ENCODE measurements around the gene DPP10. TPM values are rescaled to one million over a fixed set of nuclear protein-coding genes. Genes with fewer than 3 reads are reported as not detected.

DPP10 gene
- total and polyA plus RNA-seq, 4 donors, result 0.04 to 4.1 (median 0.48) TPM

DNA sequence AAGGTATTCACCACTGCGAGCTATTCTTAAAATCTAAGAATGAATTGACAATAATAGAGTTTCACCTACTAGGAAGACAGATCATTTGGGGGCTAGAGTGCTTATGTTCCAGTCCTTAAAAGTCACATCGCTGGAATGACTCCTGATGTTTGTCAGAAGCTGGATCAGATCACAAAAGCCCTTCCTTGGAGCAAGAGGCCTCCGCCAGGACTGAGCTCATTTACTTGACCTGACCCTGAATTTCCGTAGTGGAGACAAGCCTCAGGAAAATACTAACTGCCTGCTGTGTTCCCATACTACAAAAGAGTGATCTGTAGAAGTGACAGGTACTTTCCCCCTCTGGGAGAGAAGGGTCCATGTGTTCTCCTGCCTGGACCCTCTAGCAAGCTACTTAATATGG lies 483.9 kb downstream of the DPP10 start:
- Histone ChIP-seq H3K4me3 (ENCODE audit: low read depth in 1 of 3, low read length in 3 of 3) (no peak overlapping the region), H3K9ac (ENCODE audit: low read depth in 1 of 2, low read length in 2 of 2) (no peak overlapping the region), H3K36me3 (ENCODE audit: control insufficient read depth in 4 of 4, insufficient read depth in 3 of 4, low read depth in 1 of 4, low read length in 3 of 4) (no peaks in the 10 kb centered on the region), H3K27ac (ENCODE audit: low read depth in 1 of 2, low read length in 2 of 2) (no peak overlapping the region), H3K27me3 (ENCODE audit: control insufficient read depth in 4 of 4, insufficient read depth in 4 of 4, low read length in 3 of 4) (no peaks in the 10 kb centered on the region), H3K4me1 (ENCODE audit: control insufficient read depth in 4 of 4, insufficient read depth in 4 of 4, low read length in 3 of 4) (no peaks in the 10 kb centered on the region), H3K9me3 (ENCODE audit: control insufficient read depth in 4 of 4, low read length in 3 of 4) (peaks cover 0 to 5% (median 2%) of the 10 kb centered on the region in 4 donors)
- TF ChIP-seq GABPA (IDR thresholded peaks at IDR 0.05 in 1 of 2, conservative IDR thresholded peaks at IDR 0.05 in 1 of 2) (no peak), RXRA (IDR thresholded peaks at IDR 0.05) (no peak), REST (IDR thresholded peaks at IDR 0.05) (no peak), EGR1 (IDR thresholded peaks at IDR 0.05; ENCODE audit: low read depth in 2 of 2) (no peak)
- WGBS, result 77% methylated on average over 4 of the region's 4 CpGs
- DNase-seq (ENCODE audit: low spot score), result no peak

GRCh38 chr2:114929225-114929624 lies 486.8 kb downstream of the DPP10 start:
- WGBS, result 83% methylated on average over 7 of the region's 7 CpGs
- H3K27me3 ChIP-seq (ENCODE audit: control insufficient read depth in 4 of 4, insufficient read depth in 4 of 4, low read length in 3 of 4), result no peaks in the 10 kb centered on the region
- peaks cover 0 to 5% (median 2%) of the 10 kb centered on the region in 4 donors for H3K9me3 ChIP-seq (ENCODE audit: control insufficient read depth in 4 of 4, low read length in 3 of 4)
- no peaks in the 10 kb centered on the region for H3K36me3 ChIP-seq (ENCODE audit: control insufficient read depth in 4 of 4, insufficient read depth in 3 of 4, low read depth in 1 of 4, low read length in 3 of 4)
- no peak overlapping the region for H3K4me3 ChIP-seq (ENCODE audit: low read depth in 1 of 3, low read length in 3 of 3)
- H3K9ac ChIP-seq (ENCODE audit: low read depth in 1 of 2, low read length in 2 of 2), result no peak overlapping the region
- H3K27ac ChIP-seq (ENCODE audit: low read depth in 1 of 2, low read length in 2 of 2), result no peak overlapping the region
- DNase-seq (ENCODE audit: low spot score), result no peak
- H3K4me1 ChIP-seq (ENCODE audit: control insufficient read depth in 4 of 4, insufficient read depth in 4 of 4, low read length in 3 of 4), result no peaks in the 10 kb centered on the region
- TF ChIP-seq ZBTB33 (IDR thresholded peaks at IDR 0.05) (no peak), ATF3 (IDR thresholded peaks at IDR 0.05) (no peak), TAF1 (conservative IDR thresholded peaks at IDR 0.05) (no peak)

GRCh38 chr2:114933671-114934241 lies 491.3 kb downstream of the DPP10 start:
- H3K27ac ChIP-seq (ENCODE audit: low read depth in 1 of 2, low read length in 2 of 2), result no peak overlapping the region
- 73% methylated on average over 4 of the region's 4 CpGs for WGBS
- H3K9me3 ChIP-seq (ENCODE audit: control insufficient read depth in 4 of 4, low read length in 3 of 4), result peaks cover 0 to under 1% (median 0%) of the 10 kb centered on the region in 4 donors
- no peaks in the 10 kb centered on the region for H3K27me3 ChIP-seq (ENCODE audit: control insufficient read depth in 4 of 4, insufficient read depth in 4 of 4, low read length in 3 of 4)
- H3K36me3 ChIP-seq (ENCODE audit: control insufficient read depth in 4 of 4, insufficient read depth in 3 of 4, low read depth in 1 of 4, low read length in 3 of 4), result no peaks in the 10 kb centered on the region
- H3K4me3 ChIP-seq (ENCODE audit: low read depth in 1 of 3, low read length in 3 of 3), result no peak overlapping the region
- DNase-seq (ENCODE audit: low spot score), result no peak
- TF ChIP-seq, protein P1, sequence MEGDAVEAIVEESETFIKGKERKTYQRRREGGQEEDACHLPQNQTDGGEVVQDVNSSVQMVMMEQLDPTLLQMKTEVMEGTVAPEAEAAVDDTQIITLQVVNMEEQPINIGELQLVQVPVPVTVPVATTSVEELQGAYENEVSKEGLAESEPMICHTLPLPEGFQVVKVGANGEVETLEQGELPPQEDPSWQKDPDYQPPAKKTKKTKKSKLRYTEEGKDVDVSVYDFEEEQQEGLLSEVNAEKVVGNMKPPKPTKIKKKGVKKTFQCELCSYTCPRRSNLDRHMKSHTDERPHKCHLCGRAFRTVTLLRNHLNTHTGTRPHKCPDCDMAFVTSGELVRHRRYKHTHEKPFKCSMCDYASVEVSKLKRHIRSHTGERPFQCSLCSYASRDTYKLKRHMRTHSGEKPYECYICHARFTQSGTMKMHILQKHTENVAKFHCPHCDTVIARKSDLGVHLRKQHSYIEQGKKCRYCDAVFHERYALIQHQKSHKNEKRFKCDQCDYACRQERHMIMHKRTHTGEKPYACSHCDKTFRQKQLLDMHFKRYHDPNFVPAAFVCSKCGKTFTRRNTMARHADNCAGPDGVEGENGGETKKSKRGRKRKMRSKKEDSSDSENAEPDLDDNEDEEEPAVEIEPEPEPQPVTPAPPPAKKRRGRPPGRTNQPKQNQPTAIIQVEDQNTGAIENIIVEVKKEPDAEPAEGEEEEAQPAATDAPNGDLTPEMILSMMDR (IDR thresholded peaks at IDR 0.05; ENCODE audit: low read depth, low read length, missing input control), result no peak
- TF ChIP-seq EGR1 (IDR thresholded peaks at IDR 0.05; ENCODE audit: low read depth in 2 of 2), result no peak
- TF ChIP-seq RXRA (IDR thresholded peaks at IDR 0.05), result no peak
- no peak for TF ChIP-seq GABPA (IDR thresholded peaks at IDR 0.05 in 1 of 2, conservative IDR thresholded peaks at IDR 0.05 in 1 of 2)
- TF ChIP-seq SP1 (IDR thresholded peaks at IDR 0.05), result no peak
- TF ChIP-seq HNF4G (IDR thresholded peaks at IDR 0.05), result no peak
- no peak for TF ChIP-seq TAF1 (conservative IDR thresholded peaks at IDR 0.05)
- TF ChIP-seq FOXA1 (IDR thresholded peaks at IDR 0.05), result no peak
- TF ChIP-seq ATF3 (IDR thresholded peaks at IDR 0.05), result no peak
- no peak for TF ChIP-seq JUND (IDR thresholded peaks at IDR 0.05)
- no peak for TF ChIP-seq ZBTB33 (IDR thresholded peaks at IDR 0.05)
- no peak for TF ChIP-seq RAD21 (IDR thresholded peaks at IDR 0.05)
- TF ChIP-seq FOXA2 (IDR thresholded peaks at IDR 0.05), result no peak
- TF ChIP-seq HNF4A (conservative IDR thresholded peaks at IDR 0.05), result no peak
- TF ChIP-seq MAX (IDR thresholded peaks at IDR 0.05), result no peak
- TF ChIP-seq YY1 (IDR thresholded peaks at IDR 0.05), result no peak
- no peak overlapping the region for H3K9ac ChIP-seq (ENCODE audit: low read depth in 1 of 2, low read length in 2 of 2)
- H3K4me1 ChIP-seq (ENCODE audit: control insufficient read depth in 4 of 4, insufficient read depth in 4 of 4, low read length in 3 of 4), result no peaks in the 10 kb centered on the region

All from liver (tissue), 9 donors.